Right lung (tissue), 10 donors: ENCODE results near the gene ANKRD50. TPM values are rescaled to one million over a fixed set of nuclear protein-coding genes. Genes with fewer than 3 reads are reported as not detected.

Experiments used
- DNase-seq, 2 donors: peaks; one replicate each; pipeline ENCODE4 v3.0.0-alpha.2; 2013
- long read RNA-seq, 8 donors: transcript quantifications; one replicate each; lab custom pipeline, GENCODE V29; 2026
- polyA plus RNA-seq, 5 donors: library from polyadenylated mRNA; unstranded; fragments of 120-200 nt; gene quantifications; one replicate each; pipeline versions ENCODE4 v1.2.1 to v1.2.3, GENCODE V29; 2013; ENCODE audit warnings: inconsistent platforms in 1 of 5, low replicate concordance in 1 of 5; ENCODE audit not compliant: insufficient read length in 5 of 5, insufficient read depth in 1 of 5

ANKRD50 gene, protein sequence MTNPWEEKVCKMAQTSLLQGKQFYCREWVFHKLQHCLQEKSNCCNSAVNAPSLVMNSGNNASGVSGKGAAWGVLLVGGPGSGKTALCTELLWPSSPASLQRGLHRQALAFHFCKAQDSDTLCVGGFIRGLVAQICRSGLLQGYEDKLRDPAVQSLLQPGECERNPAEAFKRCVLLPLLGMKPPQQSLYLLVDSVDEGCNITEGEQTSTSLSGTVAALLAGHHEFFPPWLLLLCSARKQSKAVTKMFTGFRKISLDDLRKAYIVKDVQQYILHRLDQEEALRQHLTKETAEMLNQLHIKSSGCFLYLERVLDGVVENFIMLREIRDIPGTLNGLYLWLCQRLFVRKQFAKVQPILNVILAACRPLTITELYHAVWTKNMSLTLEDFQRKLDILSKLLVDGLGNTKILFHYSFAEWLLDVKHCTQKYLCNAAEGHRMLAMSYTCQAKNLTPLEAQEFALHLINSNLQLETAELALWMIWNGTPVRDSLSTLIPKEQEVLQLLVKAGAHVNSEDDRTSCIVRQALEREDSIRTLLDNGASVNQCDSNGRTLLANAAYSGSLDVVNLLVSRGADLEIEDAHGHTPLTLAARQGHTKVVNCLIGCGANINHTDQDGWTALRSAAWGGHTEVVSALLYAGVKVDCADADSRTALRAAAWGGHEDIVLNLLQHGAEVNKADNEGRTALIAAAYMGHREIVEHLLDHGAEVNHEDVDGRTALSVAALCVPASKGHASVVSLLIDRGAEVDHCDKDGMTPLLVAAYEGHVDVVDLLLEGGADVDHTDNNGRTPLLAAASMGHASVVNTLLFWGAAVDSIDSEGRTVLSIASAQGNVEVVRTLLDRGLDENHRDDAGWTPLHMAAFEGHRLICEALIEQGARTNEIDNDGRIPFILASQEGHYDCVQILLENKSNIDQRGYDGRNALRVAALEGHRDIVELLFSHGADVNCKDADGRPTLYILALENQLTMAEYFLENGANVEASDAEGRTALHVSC (N-terminal part only)
- 10 to 100 TPM; 44.4 to 74.2 (median 66.2) TPM for polyA plus RNA-seq
- long read RNA-seq, donor 1, full-length matches to known transcripts = 6 of 33 reads
- long read RNA-seq, donor 1, partial matches to known transcripts = 27 of 33 reads
- long read RNA-seq, donor 1, other reads (novel, unspliced or antisense) = 0 of 33 reads
- long read RNA-seq, donor 2, full-length matches to known transcripts = 2 of 8 reads
- long read RNA-seq, donor 2, partial matches to known transcripts = 6 of 8 reads
- long read RNA-seq, donor 2, other reads (novel, unspliced or antisense) = 0 of 8 reads
- long read RNA-seq, donor 3, partial matches to known transcripts = 25 of 25 reads
- long read RNA-seq, donor 3, other reads (novel, unspliced or antisense) = 0 of 25 reads
- long read RNA-seq, donor 4, full-length matches to known transcripts = 1 of 33 reads
- long read RNA-seq, donor 4, partial matches to known transcripts = 32 of 33 reads
- long read RNA-seq, donor 4, other reads (novel, unspliced or antisense) = 0 of 33 reads
- long read RNA-seq, donor 5, full-length matches to known transcripts = 5 of 63 reads
- long read RNA-seq, donor 5, partial matches to known transcripts = 58 of 63 reads
- long read RNA-seq, donor 5, other reads (novel, unspliced or antisense) = 0 of 63 reads
- long read RNA-seq, donor 6, partial matches to known transcripts = 42 of 42 reads
- long read RNA-seq, donor 6, other reads (novel, unspliced or antisense) = 0 of 42 reads
- long read RNA-seq, donor 7, full-length matches to known transcripts = 1 of 56 reads
- long read RNA-seq, donor 7, partial matches to known transcripts = 55 of 56 reads
- long read RNA-seq, donor 7, other reads (novel, unspliced or antisense) = 0 of 56 reads
- long read RNA-seq, donor 8, full-length matches to known transcripts = 2 of 2 reads
- long read RNA-seq, donor 8, partial matches to known transcripts = 0 of 2 reads
- long read RNA-seq, donor 8, other reads (novel, unspliced or antisense) = 0 of 2 reads

DNA sequence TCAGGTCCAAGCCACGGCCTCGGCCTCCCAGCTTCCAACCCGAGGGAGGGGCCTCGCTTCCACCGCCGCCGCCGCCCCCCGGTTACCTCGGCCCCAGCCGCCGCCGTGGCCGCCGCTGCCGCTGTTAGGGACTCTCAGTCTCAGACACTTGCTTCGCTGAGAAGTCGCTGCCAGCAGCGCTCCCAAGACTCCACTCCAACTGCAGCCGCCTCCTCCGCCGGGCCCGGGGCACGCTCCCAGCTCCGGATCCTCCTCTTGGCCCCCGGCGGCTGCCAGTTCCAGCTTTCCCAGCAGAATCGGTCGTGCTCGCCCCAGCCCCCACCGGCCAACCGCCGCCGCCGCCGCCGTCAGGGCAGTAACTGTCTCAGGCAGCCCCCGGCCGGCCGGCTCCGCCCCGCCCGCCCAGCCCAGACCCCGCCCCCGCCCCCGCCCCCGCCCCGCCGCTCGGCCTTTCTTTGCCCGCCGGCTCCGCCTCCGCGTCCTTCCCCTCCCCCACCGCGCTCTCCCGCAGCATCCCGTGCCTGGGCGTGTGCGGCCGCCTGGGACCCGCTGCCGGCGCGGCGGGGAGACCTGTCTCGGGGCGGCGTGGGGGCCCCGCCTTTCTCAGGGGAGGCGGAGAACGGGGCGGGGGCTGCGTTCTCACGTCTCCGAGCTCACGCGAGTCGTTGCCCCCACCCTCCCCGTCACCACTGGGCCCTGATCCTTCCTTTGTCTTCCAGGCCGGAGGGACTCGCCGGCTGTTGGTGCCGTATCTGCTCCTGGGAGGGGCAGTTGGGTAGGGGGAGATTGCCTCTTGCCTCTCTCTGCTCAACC, at the start of gene ANKRD50:
ANKRD50 (minus strand) TSS at position 361 of the 813 bp plus-strand sequence. CDS start 2,221 bp downstream, outside the sequence.
- DNase-seq = peak; percentile 95 to 96

DNA sequence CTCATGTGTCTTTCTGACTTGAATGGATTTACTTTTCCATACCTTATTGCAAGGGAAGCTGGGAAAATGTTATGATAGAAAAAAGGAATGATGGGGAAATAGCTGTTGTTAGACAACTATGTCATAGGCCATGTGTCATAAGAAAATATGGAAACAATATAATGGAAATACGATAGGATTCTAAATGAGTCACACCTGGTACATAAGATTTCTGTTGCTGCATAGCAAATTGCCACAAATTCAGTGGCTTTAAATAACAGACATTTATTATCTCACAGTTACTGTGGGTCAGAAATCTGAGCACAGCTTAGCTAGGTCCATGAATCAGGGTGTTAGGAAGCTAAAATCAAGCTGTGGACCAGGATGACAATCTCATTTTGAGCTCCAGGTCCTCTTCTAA, 44.6 kb upstream of the ANKRD50 start:
- DNase-seq = no peak

DNA sequence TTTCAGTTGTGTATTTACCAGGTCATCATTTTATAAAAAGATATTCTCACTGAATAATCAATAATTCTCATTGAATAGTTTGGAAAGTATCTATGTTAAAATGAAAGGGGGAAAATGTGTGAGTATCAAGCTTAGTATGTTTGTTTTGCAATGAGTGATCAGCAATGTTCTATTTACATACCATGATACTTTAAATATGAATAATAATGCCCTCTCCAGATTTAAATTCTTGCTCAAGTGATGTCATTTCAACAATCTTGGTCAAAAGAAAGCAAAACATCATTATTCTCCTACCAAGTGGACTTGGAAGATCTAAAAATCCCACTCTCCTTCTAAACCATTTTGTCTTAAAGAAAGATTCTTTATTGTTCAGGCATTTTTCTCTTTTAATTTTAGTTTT, 42.1 kb upstream of the ANKRD50 start:
- DNase-seq = no peak

DNA sequence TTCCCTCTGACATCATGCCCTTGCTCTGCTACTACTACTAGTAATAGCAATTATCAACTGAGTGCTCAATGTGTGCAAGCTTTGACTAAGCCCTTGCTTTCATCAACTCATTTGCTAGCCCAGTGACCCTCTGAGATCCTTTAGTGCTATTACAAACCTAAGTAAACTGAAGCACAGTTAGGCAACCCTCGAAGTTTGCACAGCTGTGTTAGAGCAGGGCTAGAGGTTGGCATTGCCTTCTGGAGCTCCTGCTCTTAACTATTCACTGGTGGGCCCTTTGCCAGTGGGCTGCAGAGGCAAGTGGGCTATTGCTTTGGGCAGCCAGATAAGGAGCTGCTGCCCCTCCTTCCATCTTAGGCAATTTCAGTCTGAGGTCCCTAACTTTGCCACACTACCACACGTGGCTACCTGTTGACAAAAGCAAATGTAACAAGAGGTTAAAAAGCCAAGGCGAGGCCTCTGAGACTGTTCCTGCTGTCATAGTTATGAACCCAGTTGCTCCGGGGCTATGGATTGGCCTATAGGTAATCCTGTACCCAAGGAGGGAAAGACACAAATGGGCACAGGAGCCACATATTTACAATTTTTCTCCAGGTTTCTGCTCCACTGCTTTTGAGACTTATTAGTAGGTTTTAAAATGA, 41.5 kb upstream of the ANKRD50 start:
- DNase-seq = no peak

DNA sequence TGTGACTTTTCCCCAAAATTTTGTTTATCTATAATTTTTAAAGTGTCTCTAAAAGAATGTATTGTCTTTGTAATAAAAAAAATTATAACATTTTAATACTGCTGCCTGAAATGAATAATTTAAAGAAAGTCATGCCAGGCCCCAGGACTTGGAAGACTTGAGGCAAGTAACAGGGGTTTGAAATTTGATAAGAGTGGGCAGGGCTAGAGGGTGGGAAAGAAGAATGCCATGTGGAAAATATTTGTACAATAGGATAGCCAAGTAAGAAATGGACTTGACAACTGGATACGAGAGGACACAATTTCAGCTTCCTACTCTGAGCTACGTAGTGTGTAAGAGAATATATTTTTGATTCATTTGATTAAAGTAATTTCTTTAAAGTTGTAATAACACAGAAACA, 36.9 kb upstream of the ANKRD50 start:
- no peak for DNase-seq

DNA sequence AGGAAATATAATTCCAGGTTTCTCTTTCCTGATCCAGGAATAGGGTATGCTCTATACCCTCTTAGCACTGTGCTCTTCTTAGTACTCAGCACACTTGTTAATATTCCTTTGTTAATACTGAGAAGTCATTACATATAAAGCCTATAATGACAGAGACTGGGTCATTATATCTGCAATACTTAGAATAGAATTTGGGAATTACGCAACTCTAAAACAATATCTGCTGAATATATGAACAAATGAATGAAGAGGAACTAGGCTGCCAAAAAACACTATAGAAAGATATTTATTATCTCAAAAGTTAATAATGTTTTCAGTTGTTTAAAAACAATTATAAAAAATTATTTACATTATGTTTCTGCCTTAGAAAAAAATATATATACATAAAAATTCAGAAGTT, 36.4 kb upstream of the ANKRD50 start:
- no peak for DNase-seq

DNA sequence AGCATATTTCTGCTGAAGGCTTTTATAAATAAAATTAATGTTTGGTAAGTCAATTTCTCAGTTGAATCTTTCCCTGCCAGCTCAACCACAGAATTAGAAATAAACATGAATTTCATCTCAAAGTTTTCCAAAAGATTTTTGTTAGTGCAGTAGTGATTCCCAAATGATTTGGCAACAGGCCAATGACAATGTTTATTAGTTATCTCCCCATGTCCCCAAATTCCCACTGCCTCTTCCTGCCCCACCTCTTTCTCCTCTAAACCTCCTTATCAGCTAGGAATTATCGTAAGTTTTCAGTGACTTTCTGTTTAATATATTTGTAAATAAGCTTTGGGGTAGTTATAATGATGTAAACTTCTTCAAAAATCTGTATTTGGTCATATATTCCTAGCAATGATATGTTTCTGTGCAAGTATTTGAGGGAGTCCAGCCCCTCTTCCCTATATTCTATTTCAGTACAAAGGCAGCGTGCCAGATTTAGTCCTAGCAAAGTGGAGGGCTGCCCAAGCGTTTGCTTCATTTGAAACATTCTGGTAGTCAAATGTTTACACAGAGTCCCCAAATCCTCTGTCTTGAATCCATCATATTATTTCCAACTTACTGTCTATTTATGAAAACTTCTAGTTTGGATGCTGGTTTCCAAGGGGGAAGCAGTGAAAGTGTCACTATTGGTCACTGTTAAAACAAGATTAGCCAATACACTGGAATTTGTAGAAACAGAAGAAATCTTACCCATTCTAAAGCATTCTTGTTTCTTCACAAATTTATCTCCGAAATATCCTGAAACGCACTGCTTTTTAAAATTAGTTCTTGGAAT, 33.7 kb upstream of the ANKRD50 start:
- DNase-seq = peak; percentile 63 to 67

DNA sequence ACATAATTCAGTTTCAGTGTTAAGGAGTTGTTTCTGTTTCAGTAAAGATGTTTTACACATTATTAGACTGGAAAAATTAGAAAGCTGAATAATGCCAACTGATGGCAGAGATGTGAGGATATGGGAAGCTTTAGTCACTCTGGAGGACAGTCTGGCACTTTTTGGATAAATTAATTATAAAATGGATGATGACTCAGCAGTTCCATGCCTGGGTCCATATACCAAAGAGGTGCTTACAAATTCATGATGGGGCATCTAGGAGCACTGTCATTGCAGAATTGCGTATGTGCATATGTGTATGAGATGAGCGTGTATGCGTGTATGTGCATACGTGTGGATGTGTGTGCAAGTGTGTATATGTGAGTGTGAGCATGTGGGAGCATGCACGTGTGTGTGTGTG, 31.2 kb upstream of the ANKRD50 start:
- DNase-seq = no peak

DNA sequence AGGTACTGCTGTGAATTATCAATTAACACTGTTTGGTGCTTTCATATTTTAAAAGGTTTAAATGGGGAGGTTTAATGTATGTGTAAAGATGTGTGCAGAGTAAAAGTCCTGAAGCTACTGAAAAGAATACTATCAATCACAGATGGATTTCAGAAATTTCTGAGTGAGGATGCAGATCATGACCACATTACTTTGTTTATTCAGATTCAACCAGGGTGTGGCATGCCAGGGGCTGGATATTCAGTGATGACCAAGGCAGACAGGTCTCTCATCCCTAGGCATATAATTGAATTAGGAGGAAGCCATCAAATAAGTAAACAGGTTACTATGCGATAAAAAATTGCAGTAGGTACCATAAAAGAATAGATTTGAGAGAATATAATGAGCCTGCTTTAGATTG, 28.0 kb upstream of the ANKRD50 start:
- DNase-seq = no peak

DNA sequence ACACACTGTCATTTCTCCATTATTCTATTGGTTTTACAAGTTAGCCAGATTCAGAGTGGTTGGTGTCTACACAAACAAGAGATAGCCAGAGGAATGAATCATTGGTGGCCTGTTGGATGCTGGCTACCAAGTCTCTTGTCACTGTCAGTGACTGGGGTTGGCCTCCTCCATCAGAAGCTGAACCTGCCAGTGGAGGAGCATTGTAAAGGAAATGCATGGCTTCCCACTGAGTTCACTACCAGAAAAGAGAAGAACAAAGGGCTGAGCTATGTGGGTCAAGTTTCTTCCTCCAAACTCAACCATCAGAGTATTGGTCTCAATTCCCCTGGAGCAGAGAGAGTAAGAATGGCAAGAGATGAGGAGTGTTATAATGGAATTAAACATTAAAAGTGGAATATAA, 26.5 kb upstream of the ANKRD50 start:
- DNase-seq = no peak

DNA sequence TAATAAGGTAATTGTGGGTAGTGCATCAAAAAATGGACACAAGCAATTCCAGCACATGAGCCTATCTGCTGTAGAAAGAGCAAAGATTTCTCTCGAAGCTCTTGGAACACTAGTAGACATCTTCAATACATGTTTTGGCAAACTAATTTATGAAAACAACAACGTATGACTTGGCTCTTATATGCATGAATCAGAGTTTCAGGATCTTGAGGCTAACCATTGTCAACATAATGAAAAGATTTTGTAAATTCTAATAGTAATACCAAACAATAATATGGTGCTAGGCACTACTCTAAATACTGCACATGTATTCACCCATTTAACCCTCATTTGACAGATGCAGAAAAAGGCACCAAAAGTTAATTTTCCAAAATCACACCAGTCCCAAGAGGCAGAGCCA, 25.1 kb upstream of the ANKRD50 start:
- DNase-seq = no peak

DNA sequence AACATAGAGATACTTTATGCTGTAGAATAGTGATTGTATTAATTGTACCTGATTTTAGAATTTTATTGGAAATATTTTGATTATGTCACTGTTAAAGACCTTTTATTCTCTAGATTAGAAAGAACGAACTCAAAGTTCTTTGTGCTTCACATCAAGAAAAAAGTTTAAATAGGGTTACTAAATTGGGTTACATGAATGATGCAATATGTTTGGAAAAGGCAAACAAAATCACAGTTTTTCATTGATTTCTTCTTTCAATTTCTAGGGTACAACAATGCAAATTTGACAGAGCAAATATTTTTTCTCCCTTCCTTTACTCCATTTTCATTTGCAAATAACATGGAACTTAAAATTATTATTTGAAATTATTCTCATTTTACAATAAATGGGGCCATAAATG, 24.0 kb upstream of the ANKRD50 start:
- no peak for DNase-seq

DNA sequence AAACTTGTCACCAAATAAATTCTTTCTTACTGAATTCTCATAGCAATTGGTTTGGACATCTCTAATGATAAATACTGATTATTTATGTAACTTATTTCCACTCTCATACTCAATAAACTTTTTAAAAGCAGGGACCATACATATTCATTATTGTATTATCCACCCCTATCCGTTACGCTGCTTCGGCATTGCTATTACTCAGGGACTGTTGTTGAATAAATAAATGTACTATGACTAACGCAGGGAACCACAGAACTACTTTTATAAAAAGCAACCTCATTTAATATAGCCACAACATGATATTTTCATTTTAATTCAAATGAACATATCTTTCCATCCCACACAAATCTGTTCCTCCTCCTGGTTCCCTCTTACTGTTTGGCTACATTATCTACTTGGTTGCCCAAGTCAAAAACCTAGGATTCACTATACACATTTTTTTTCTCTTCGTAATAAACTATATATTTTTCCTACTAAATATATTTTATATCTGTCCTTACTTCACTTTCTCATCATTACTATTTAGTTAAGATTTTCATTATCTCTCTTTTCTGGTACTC, 14.9 kb upstream of the ANKRD50 start:
- no peak for DNase-seq

DNA sequence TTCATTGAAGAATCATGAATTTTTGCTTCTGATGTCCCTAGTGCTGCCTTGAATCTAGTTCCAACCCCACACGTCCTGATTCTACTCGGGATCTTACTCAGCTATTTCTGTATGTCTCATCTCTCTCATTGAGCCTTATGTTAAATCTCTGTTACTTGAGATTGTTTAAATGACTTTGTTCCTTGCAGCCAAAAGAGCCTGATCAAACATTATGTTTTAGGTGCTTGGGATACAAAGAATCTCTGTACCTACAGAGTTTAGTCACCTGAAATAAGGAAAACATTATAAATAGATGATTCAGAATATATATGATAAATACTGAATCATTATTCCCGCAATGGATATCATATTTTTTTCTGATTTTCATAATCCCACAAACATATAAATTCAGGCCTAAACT, 13.7 kb upstream of the ANKRD50 start:
- DNase-seq = no peak

DNA sequence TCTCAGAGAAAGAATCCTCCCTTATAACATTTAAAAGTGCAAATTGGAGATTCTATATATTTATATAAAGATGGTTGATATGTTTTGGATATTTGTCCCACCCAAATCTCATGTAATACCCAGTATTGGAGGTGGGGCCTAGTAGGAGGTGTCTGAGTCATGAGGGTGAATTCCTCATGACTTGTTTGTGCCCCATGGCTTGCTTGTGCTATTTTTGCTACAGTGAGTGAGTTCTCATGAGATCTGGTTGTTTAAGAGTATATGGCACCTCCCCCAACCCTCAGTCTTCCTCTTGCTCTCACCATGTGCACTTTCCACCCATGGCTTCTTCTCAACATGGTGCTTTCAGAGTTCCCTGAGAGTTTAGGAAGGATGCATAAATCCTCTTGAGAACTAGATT, 9.5 kb upstream of the ANKRD50 start:
- DNase-seq = no peak

DNA sequence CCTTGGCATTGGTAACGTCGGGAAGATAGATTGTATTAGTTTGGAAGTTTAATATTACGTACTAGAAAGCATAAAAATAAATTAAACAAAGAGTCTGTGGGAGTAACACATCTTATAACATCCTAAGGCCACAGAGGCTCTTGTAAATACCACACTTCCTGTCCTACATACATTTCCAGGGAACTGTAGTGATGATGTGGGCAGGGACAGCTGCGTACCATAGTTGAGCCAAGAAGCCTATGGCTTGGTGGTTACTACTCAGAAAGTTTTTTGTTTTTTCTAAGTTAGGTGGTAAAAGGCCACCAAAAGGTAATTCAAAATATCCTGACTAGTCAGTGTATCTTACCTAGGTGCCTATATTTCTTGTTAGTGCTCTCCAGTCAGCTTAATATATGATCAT, 4.6 kb upstream of the ANKRD50 start:
- DNase-seq = no peak

DNA sequence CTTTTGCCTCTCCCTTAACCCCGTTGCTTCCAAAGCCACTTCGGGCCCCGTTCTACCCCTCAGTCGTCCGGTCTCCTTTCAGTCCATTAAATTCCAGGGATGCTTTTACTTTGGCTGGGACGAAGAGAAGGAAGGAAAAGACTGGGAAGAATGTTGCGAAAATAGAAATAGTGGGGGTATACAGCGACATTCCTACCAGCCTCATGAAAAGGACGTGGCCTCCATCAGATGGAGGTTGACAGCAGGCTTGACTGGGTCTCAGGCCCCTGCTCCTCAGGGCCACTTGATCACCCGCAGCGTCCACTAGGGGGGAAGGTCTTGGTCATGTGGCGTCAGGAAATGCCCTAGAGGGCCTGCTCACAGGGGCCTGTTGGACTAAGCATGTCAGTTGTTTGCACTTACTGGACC, 657 bp upstream of the ANKRD50 start:
- DNase-seq = peak in 1 of 2 donors; percentile 79
